HepG2 (cell line): ENCODE results near the gene CTNND1. TPM values are rescaled to one million over a fixed set of nuclear protein-coding genes. Genes with fewer than 3 reads are reported as not detected.

Experiments
- ARID5B ChIP-seq: IDR thresholded peaks from 2 replicates; pipeline ENCODE4 v1.4.0; 2020; ENCODE audit warnings: mild to moderate bottlenecking, missing genetic modification reagents
- BCL6 ChIP-seq: IDR thresholded peaks from 2 replicates; pipeline ENCODE4 v1.6.1; 2016; ENCODE audit warnings: missing genetic modification reagents, missing compliant biosample characterization
- ETV5 ChIP-seq: IDR thresholded peaks from 2 replicates; pipeline ENCODE4 v1.6.1; 2018; ENCODE audit warnings: missing biosample characterization, missing genetic modification reagents, inconsistent platforms, borderline replicate concordance
- ETV6 ChIP-seq: sonication (generic); formaldehyde crosslinking; conservative IDR thresholded peaks from 2 replicates; pipeline ENCODE4 v1.4.0; 2020; ENCODE audit warnings: missing genetic modification reagents
- GFI1 ChIP-seq: sonication (generic); formaldehyde crosslinking; IDR thresholded peaks from 2 replicates; pipeline ENCODE4 v1.5.0; 2020; ENCODE audit warnings: missing genetic modification reagents, mild to moderate bottlenecking, borderline replicate concordance
- HDAC2 ChIP-seq: sonication (generic); formaldehyde crosslinking; IDR thresholded peaks from 2 replicates; pipeline ENCODE4 v1.4.0; 2020; ENCODE audit warnings: missing genetic modification reagents
- HNRNPL ChIP-seq: fragments of 200-400 bp; formaldehyde crosslinking; IDR thresholded peaks from 2 replicates; pipeline ENCODE4 v1.6.1; 2017; ENCODE audit warnings: mild to moderate bottlenecking, low read depth, low read length
- MEIS2 ChIP-seq: sonication (generic); formaldehyde crosslinking; IDR thresholded peaks from 2 replicates; pipeline ENCODE4 v1.9.0; 2021; ENCODE audit warnings: mild to moderate bottlenecking, missing genetic modification reagents
- NFIB ChIP-seq: sonication (generic); formaldehyde crosslinking; IDR thresholded peaks from 2 replicates; pipeline ENCODE4 v1.9.0; 2021; ENCODE audit warnings: missing genetic modification reagents, mild to moderate bottlenecking, borderline replicate concordance
- NR2F6 ChIP-seq, 2 experiments: IDR thresholded peaks; 2 replicates each; pipeline ENCODE4 v1.6.1; 2016; ENCODE audit warnings: antibody characterized with exemption in 1 of 2, mild to moderate bottlenecking in 1 of 2
- SAP130 ChIP-seq: IDR thresholded peaks from 2 replicates; pipeline ENCODE4 v1.6.1; 2016; ENCODE audit warnings: low read depth
- SMC3 ChIP-seq: IDR thresholded peaks from 2 replicates; pipeline ENCODE4 v1.6.1; 2011; ENCODE audit warnings: low read length, improper control_type of control experiment
- SOX13 ChIP-seq, 3 experiments: fragments of 450-650 bp in 1 of 3; sonication (generic) in 1 of 3; formaldehyde crosslinking in 1 of 3; IDR thresholded peaks in 2 of 3; conservative IDR thresholded peaks in 1 of 3; 2 replicates each; pipeline versions ENCODE4 v1.5.0 to v1.6.1; 2016 to 2020; ENCODE audit warnings: antibody characterized with exemption in 1 of 3, mild to moderate bottlenecking in 1 of 3, missing compliant biosample characterization in 1 of 3, missing genetic modification reagents in 1 of 3, moderate library complexity in 1 of 3
- SOX5 ChIP-seq: IDR thresholded peaks from 2 replicates; pipeline ENCODE4 v1.6.1; 2016; ENCODE audit warnings: borderline replicate concordance
- SOX6 ChIP-seq, 2 experiments: fragments of 450-650 bp in 1 of 2; sonication (generic) in 1 of 2; formaldehyde crosslinking in 1 of 2; IDR thresholded peaks; 2 replicates each; pipeline versions ENCODE4 v1.4.0 to v1.6.1; 2017 to 2020; ENCODE audit warnings: antibody characterized with exemption in 1 of 2, mild to moderate bottlenecking in 1 of 2, missing genetic modification reagents in 1 of 2
- SRSF4 ChIP-seq: fragments of 200-400 bp; formaldehyde crosslinking; IDR thresholded peaks from one replicate; pipeline ENCODE4 v1.6.1; 2018; ENCODE audit warnings: mild to moderate bottlenecking, low read depth, low read length, moderate library complexity; ENCODE audit not compliant: poor library complexity, severe bottlenecking
- TBP ChIP-seq: sonication (generic); formaldehyde crosslinking; IDR thresholded peaks from 2 replicates; pipeline ENCODE4 v1.5.0; 2020; ENCODE audit warnings: missing genetic modification reagents
- TBX3 ChIP-seq: fragments of 450-650 bp; IDR thresholded peaks from 2 replicates; pipeline ENCODE4 v1.6.1; 2017; ENCODE audit warnings: antibody characterized with exemption, mild to moderate bottlenecking, inconsistent platforms, borderline replicate concordance
- TEAD3 ChIP-seq: optimal IDR thresholded peaks from 2 replicates; pipeline ENCODE3; 2016; ENCODE audit warnings: borderline replicate concordance
- THRA ChIP-seq: sonication (generic); formaldehyde crosslinking; IDR thresholded peaks from 2 replicates; pipeline ENCODE4 v1.4.0; 2020; ENCODE audit warnings: missing genetic modification reagents, borderline replicate concordance
- ZGPAT ChIP-seq: IDR thresholded peaks from 2 replicates; pipeline ENCODE4 v1.6.1; 2016; ENCODE audit warnings: mild to moderate bottlenecking
- ZMAT3 ChIP-seq: sonication (generic); formaldehyde crosslinking; conservative IDR thresholded peaks from 2 replicates; pipeline ENCODE4 v1.7.0; 2021; ENCODE audit warnings: missing genetic modification reagents
- ZNF549 ChIP-seq: sonication (generic); formaldehyde crosslinking; IDR thresholded peaks from 2 replicates; pipeline ENCODE4 v1.5.0; 2020; ENCODE audit warnings: missing genetic modification reagents
- polyA plus RNA-seq, 8 experiments: library from polyadenylated mRNA; depleted of rRNA in 3 of 8; stranded (reverse) in 7 of 8; unstranded in 1 of 8; fragments of >200 nt; fragmentation: Illumina TruSeq in 4 of 8; extraction: Trizol in 4 of 8; gene quantifications; 2 replicates each; pipeline versions ENCODE4 v1.2.1 to v1.2.3, GENCODE V29; 2011 to 2016; ENCODE audit warnings: low read depth in 4 of 8, missing spikeins in 1 of 8, mixed read lengths in 1 of 8; ENCODE audit not compliant: insufficient read depth in 1 of 8
- total RNA-seq, 5 experiments: library from RNA; depleted of rRNA; stranded (reverse); fragments of >200 nt; fragmentation: Illumina TruSeq; extraction: Trizol; gene quantifications; 2 replicates each; pipeline ENCODE4 v1.2.3, GENCODE V29; 2016; ENCODE audit warnings: low read depth in 1 of 5

The CTNND1 gene
- total and polyA plus RNA-seq, 2 of the 13 experiments (the other 11 are each of a cell fraction or from before 2014, with no cell fraction given) = 117 to 128 TPM

GRCh38 chr11:57798905-57799559 is 37.4 kb downstream of the CTNND1 start (continued):
- TF ChIP-seq ETV5 (CRISPR knock-in tag) = peak; percentile 47; the same call in 1 of the 2 replicates
- 0 out of 2 replicates have a peak, but pooled peaks have one; percentile 24 for TF ChIP-seq ETV6 (CRISPR knock-in tag)
- peak; percentile 43; the same call in 1 of the 2 replicates for TF ChIP-seq BCL6 (CRISPR knock-in tag)
- TF ChIP-seq THRA = peak; percentile 24; the same call in 1 of the 2 replicates
- TF ChIP-seq SMC3 = no peak
- no peak for TF ChIP-seq TEAD3 (CRISPR knock-in tag)
- no peak for TF ChIP-seq MEIS2 (CRISPR knock-in tag)
- TF ChIP-seq ARID5B = peak; percentile 41
- TF ChIP-seq NFIB (CRISPR knock-in tag) = no peak
- peak; percentile 45; the same call in 1 of the 2 replicates for TF ChIP-seq SAP130
- peak; percentile 62; the same call in 1 of the 2 replicates for TF ChIP-seq NR2F6 (IDR thresholded peaks at IDR 0.05)
- peak; percentile 2 for TF ChIP-seq NR2F6 (CRISPR knock-in tag; IDR thresholded peaks at IDR 0.05)
- peak; percentile 71 for TF ChIP-seq GFI1
- peak; percentile 64 for TF ChIP-seq SOX5 (CRISPR knock-in tag)
- TF ChIP-seq TBP (CRISPR knock-in tag) = no peak
- TF ChIP-seq TBX3 = no peak
- no peak for TF ChIP-seq ZNF549 (CRISPR knock-in tag)
- no peak for TF ChIP-seq SRSF4
- no peak for TF ChIP-seq SOX13 (IDR thresholded peaks at IDR 0.05)
- TF ChIP-seq SOX13 (CRISPR knock-in tag; conservative IDR thresholded peaks at IDR 0.05 in 1 of 2, IDR thresholded peaks at IDR 0.05 in 1 of 2) = peak in 1 of 2 experiments; percentile 54; a peak in 1 of 4 replicates
- 0 out of 2 replicates have a peak, but pooled peaks have one; percentile 24 for TF ChIP-seq ZGPAT (CRISPR knock-in tag)
- no peak for TF ChIP-seq SOX6 (IDR thresholded peaks at IDR 0.05)
- TF ChIP-seq SOX6 (CRISPR knock-in tag; IDR thresholded peaks at IDR 0.05) = peak; percentile 58
- TF ChIP-seq HNRNPL = no peak
- 0 out of 2 replicates have a peak, but pooled peaks have one; percentile 37 for TF ChIP-seq ZMAT3 (CRISPR knock-in tag)
- TF ChIP-seq HDAC2 (CRISPR knock-in tag) = 0 out of 2 replicates have a peak, but pooled peaks have one; percentile 28
